HG02840 (cell line): ENCODE measurements around the gene ZFPM1.

Source experiments
- ATAC-seq: cut with Tn5 transposase; IDR thresholded peaks from one replicate; pipeline ENCODE4 v1.9.1; 2021; ENCODE audit warnings: mild to moderate bottlenecking, moderate library complexity, moderate number of reproducible peaks; ENCODE audit not compliant: unreplicated experiment, low FRiP score

ZFPM1 gene

GRCh38 chr16:88494335-88495154 lies 41.5 kb downstream of the ZFPM1 start:
- no peak for ATAC-seq

DNA sequence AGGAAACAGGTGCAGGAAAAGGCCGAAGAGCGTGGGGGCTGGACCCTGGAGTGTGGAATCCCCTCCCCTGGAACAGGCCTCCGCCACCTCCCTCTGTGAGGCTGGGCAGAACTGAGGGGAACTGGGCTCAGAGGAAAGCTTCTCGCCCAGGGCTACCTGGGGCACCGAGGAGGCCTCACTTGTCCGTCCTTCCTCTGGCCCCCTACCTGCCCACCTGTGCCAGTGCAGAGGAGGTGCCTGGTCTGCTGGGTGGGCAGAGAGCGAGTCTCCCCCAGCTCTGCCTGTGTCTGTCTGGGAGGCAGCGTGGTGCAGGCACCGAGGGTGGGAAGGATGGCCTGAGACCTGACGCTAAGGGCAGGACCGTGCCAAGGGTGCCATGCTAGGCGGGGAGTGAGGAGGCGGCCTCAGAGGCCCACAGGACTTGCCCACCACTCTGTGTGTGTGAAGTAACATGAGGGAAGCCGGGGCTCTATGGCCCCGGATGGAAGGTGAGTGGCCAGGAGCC lies 42.2 kb downstream of the ZFPM1 start:
- no peak for ATAC-seq

DNA sequence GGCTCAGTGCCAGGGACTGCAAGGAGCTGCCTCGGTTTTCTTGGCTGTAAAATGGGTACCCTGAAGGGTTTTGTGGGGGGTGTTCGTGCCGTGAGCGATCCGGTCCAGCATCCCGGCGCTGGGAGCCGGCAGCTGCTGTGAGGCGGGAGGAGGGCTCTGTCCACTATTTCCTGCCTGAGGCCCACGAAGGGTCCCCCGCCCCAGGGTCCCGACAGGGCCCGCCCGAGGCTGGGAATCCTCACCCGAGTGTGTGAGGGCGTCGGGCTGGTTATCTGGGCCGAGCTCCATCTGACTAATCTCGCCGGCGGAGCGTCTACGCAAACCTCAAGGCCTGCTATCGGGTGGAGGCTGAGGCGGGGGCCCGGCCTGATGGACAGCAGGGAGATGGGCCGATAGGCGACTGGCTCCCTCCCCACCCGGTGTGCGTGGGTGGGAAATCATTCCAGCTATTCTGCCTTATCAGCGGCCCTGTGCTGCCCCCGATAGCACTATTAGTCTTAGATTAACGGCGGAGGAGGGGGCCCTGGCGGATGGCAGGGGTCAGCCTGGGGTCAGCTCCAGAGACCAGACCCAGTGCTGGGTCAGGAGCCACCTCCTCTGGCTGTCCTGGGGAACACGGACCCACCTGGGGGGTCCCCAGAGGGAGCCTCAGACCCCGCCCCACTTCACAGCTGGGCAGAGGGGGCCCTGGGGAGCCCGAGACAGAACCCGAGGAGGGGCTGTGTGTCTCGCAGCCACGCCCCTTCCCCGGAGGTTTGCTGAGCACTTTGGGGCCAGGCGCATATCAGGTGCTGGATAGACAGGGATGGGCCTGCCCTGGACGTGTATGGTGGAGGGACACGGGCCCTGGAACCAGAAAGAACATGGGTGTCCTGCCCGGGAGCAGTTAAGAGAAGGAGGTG lies 44.7 kb downstream of the ZFPM1 start:
- ATAC-seq: no peak

DNA sequence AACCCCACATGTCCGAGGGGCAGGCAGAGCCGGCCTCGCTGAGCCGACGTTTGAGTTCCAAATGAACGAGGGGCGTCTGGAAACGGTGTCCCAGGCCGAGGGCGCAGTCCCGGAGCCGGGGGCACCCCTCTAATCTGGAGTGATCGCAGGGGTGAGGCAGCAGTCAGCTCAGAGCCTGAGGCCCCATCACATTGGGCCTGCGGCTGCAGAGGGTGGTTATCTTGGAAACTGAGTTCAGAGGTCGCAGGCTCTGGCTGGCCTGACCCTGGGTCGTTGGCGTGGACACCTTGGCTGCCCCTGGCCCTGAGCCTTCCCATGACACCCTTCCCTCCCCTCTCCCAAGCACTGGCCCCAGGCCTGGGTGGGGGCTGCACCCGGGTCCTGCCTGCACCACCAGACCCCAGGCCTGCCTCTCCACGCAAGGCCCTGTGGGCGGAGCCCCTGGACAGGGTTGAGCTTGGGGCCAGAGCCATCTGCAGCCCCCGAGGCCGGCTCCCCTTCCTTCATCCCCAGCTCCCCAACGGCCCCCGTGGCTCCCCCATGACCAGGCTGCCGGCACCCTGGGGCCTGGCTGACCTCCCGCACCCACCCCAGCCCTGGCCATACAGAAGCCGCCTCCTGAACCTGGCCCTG lies 45.6 kb downstream of the ZFPM1 start:
- no peak for ATAC-seq

GRCh38 chr16:88499292-88499691 lies 46.2 kb downstream of the ZFPM1 start:
- ATAC-seq: no peak

GRCh38 chr16:88499836-88500251 lies 46.8 kb downstream of the ZFPM1 start:
- ATAC-seq: no peak

DNA sequence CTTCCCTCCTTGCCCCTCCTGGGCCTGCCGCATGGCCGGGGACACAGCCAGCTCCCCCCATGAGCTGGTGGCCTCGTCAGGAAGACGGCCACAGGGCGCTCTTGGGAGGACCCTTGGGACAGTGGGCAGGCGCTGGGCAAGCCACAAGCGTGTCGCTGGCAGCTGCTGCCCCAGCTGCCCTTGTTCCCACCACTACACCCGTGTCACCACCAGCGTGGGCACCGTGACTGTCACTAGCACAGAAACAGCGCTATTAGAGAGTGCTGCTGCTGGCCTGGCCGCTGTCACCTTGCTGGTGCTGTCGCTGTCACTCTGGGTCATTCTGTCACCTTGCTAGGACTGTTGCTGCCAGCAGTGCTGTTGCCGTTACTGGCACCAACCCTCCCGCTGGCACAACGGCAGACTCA lies 47.2 kb downstream of the ZFPM1 start:
- no peak for ATAC-seq

GRCh38 chr16:88502371-88502770 lies 49.3 kb downstream of the ZFPM1 start:
- ATAC-seq: no peak

- no peak for ATAC-seq
These were observed 49.7 kb downstream of the ZFPM1 start for GRCh38 chr16:88502776-88503280.

DNA sequence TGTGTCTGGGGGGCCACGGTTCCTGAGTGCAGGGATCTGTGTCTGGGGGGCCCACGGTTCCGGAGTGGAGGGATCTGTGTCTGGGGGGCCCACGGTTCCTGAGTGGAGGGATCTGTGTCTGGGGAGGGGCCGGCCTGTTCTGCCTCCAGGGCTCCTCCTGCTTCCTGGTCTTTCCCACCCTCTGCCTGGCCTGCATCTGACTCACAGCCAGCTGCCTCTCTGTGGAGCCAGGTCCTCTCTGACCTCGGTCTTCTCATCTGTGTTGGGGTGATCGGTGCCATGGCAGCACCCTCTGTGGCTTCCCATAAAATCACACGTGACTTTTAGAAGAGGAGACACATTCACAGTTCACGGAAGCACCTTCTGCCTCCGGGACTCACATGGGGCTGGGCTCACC lies 50.3 kb downstream of the ZFPM1 start:
- ATAC-seq: no peak

GRCh38 chr16:88503771-88504488 lies 50.9 kb downstream of the ZFPM1 start:
- no peak for ATAC-seq

DNA sequence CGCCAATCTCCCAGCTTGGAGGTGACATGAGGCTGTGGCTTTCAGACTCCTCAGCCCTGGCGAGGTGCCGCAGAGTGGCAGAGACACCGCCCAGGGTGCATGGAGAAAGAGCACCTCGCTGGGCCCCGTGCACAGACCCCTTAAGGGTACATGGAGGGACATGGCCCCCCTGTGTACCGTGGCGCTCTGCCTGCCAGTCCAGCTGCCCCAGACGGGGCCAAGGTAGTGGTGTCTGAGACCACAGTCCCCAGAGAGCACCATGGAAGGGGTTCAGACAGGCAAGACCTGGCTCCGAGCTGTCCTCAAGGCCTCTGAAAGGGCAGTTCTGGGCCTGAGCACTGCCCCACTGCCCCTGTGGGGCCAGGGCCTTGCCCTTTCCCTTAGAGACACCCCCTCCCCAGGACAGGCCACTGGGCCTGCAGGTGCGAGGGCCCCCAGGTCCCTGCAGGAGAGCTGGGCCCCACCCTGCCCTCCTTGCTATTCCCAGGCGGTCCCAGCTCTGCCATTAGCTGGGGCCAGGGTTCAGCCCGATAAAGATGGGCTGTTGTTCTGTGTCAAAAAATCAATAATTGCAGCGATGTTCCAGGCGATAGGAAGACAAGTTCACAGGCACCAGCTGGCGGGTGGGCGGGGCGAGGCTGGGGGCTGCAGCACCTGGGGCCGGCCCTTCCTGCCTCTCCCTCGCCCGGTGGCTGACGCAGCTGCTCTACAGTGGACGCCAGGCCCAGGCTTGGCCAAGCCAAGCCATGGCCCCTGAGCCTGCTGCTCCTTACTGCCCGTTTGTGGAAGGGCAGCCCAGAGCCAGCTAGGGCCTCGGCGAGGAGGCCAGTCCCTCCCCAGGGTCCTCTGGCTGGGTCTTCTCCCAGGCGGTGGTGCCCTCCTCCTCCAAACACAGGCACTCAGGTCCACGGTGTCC lies 51.7 kb downstream of the ZFPM1 start:
- ATAC-seq: no peak

GRCh38 chr16:88505405-88506082 lies 52.5 kb downstream of the ZFPM1 start:
- no peak for ATAC-seq

DNA sequence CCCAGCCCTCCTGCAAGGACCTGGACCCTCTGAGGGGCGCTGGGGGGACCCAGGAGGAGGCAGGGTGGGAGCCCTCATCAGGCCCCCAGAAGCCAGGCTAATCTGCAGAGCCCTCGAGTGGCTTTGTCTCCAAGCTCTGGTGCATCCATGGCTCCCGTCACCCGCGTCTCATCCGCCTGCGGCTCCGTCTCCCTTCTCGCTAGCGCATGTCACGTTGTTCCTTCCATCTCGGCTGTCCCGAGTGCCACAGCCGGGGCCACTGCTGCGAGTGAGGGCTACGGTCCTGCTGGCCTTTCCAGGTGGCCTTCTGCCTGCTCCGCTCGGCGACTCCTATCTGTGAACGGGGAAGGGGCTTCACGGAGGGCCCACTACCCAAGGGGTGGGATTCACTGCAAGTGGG lies 53.6 kb downstream of the ZFPM1 start:
- ATAC-seq: no peak

- ATAC-seq: no peak
These were observed 54.2 kb downstream of the ZFPM1 start for GRCh38 chr16:88507231-88507743.

GRCh38 chr16:88508376-88508867 lies 55.3 kb downstream of the ZFPM1 start:
- no peak for ATAC-seq

GRCh38 chr16:88508868-88509748 lies 56.0 kb downstream of the ZFPM1 start:
- no peak for ATAC-seq
